WI38 (cell line): ENCODE data around the gene RUNX1.

Experiments
- H3K4me3 ChIP-seq: 2 replicates; pipeline ENCODE4 v1.5.1; 2011; ENCODE audit warnings: low read depth, mild to moderate bottlenecking, control low read depth, low read length
- CTCF ChIP-seq: IDR thresholded peaks from 2 replicates; pipeline ENCODE4 v1.5.1; 2012; ENCODE audit warnings: low read depth, mild to moderate bottlenecking, control low read depth, low read length

Gene RUNX1

GRCh38 chr21:34765619-34766018 lies 283.5 kb downstream of the RUNX1 start:
- H3K4me3 ChIP-seq = no peak overlapping the region
- TF ChIP-seq CTCF = no peak

GRCh38 chr21:34764715-34765284 lies 284.3 kb downstream of the RUNX1 start:
- no peak for TF ChIP-seq CTCF
- no peak overlapping the region for H3K4me3 ChIP-seq

GRCh38 chr21:34762786-34763185 lies 286.3 kb downstream of the RUNX1 start:
- H3K4me3 ChIP-seq = no peak overlapping the region
- TF ChIP-seq CTCF = no peak

DNA sequence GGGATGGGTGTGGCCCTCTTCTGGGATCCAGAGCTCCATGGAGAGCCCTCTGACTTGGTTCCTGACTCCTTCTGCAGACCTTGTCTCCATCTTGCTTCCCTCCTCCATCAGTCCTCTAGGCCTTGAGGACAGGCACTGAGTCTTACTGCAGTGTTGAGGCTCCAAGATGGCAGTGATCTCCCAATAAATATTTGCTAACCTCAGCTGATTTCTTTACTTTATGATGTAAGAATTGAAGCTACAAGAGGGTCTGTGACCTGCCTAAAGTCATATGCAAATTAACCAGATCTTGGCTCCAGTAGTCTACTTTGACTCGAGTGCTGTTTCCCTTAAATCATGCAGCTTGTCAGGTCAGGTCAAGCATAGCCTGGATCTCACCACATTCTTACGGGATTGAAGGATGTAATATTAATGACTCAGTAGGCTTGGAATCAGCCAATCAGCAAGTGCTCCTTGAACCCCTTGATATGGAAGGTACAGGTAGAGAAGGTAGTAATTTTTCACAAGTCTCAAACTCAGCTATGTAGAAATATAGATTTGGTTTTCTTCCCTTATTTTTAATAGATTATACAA lies 287.3 kb downstream of the RUNX1 start:
- H3K4me3 ChIP-seq = no peak overlapping the region
- TF ChIP-seq CTCF = no peak

GRCh38 chr21:34754690-34755647 lies 294.1 kb downstream of the RUNX1 start:
- TF ChIP-seq CTCF = no peak
- H3K4me3 ChIP-seq = no peak overlapping the region

GRCh38 chr21:34748862-34749261 lies 300.2 kb downstream of the RUNX1 start:
- no peak overlapping the region for H3K4me3 ChIP-seq
- TF ChIP-seq CTCF = no peak
